Measurements from ENCODE around the gene ANXA2.
A peak's percentile ranks its signal among the peaks of the same experiment; 100 is the strongest.

ANXA2 gene

GRCh38 chr15:60353245-60353920 is 44.4 kb downstream of the ANXA2 start:
- peak; percentile 21 for ATAC-seq

GRCh38 chr15:60352525-60352924 is 45.3 kb downstream of the ANXA2 start:
- TF ChIP-seq GLIS3 (CRISPR knock-in tag; IDR thresholded peaks at IDR 0.05) (no peak), ZC3H10 (CRISPR knock-in tag; IDR thresholded peaks at IDR 0.05) (no peak)
- no peak for ATAC-seq

More at GRCh38 chr15:60353245-60353920, 44.4 kb downstream of the ANXA2 start:
- TF ChIP-seq CSRNP3 (CRISPR knock-in tag; IDR thresholded peaks at IDR 0.05) (no peak), ZNF70 (CRISPR knock-in tag; IDR thresholded peaks at IDR 0.05) (no peak), PPARA (CRISPR knock-in tag; IDR thresholded peaks at IDR 0.05; ENCODE audit: borderline replicate concordance) (no peak)

GRCh38 chr15:60351066-60351465 is 46.7 kb downstream of the ANXA2 start:
- TF ChIP-seq ZFP30 (CRISPR knock-in tag; IDR thresholded peaks at IDR 0.05) (no peak), TCF4 (CRISPR knock-in tag; IDR thresholded peaks at IDR 0.05; ENCODE audit: borderline replicate concordance) (no peak), CSRNP3 (CRISPR knock-in tag; IDR thresholded peaks at IDR 0.05) (no peak), ZFP3 (CRISPR knock-in tag; IDR thresholded peaks at IDR 0.05) (no peak), BACH2 (CRISPR knock-in tag; IDR thresholded peaks at IDR 0.05; ENCODE audit: borderline replicate concordance) (no peak), TOX (CRISPR knock-in tag; IDR thresholded peaks at IDR 0.05; ENCODE audit: borderline replicate concordance) (no peak), CREB5 (CRISPR knock-in tag; IDR thresholded peaks at IDR 0.05; ENCODE audit: low read depth) (no peak)
- ATAC-seq: peak; percentile 22

- ATAC-seq: peak; percentile 38
- TF ChIP-seq ZNF70 (CRISPR knock-in tag; IDR thresholded peaks at IDR 0.05) (no peak), POU6F1 (CRISPR knock-in tag; IDR thresholded peaks at IDR 0.05; ENCODE audit: borderline replicate concordance, low read depth) (no peak), GLIS3 (CRISPR knock-in tag; IDR thresholded peaks at IDR 0.05) (no peak), CSRNP3 (CRISPR knock-in tag; IDR thresholded peaks at IDR 0.05) (no peak), TOX (CRISPR knock-in tag; IDR thresholded peaks at IDR 0.05; ENCODE audit: borderline replicate concordance) (no peak), ZNF565 (CRISPR knock-in tag; conservative IDR thresholded peaks at IDR 0.05; ENCODE audit: low read depth) (no peak), ZFP30 (CRISPR knock-in tag; IDR thresholded peaks at IDR 0.05) (no peak), ISL1 (CRISPR knock-in tag; IDR thresholded peaks at IDR 0.05) (no peak), PATZ1 (CRISPR knock-in tag; IDR thresholded peaks at IDR 0.05; ENCODE audit: borderline replicate concordance) (no peak), ZC3H10 (CRISPR knock-in tag; IDR thresholded peaks at IDR 0.05) (no peak), ESRRG (CRISPR knock-in tag; IDR thresholded peaks at IDR 0.05) (no peak), ARNTL (CRISPR knock-in tag; IDR thresholded peaks at IDR 0.05; ENCODE audit: borderline replicate concordance, low read depth) (no peak), PPARA (CRISPR knock-in tag; IDR thresholded peaks at IDR 0.05; ENCODE audit: borderline replicate concordance) (no peak), ZFP3 (CRISPR knock-in tag; IDR thresholded peaks at IDR 0.05) (no peak)
These were observed 47.7 kb downstream of the ANXA2 start for GRCh38 chr15:60350108-60350507.

All from SK-N-SH treated with all-trans-retinoic acid at 6 μM for 48 hours (cell line).